ENCODE results near the gene CDK11A. TPM values are rescaled to one million over a fixed set of nuclear protein-coding genes. Genes with fewer than 3 reads are reported as not detected.

Gene CDK11A
- total and polyA plus RNA-seq, 2 of the 8 experiments (the other 6 are each of a cell fraction or from before 2014, with no cell fraction given) = 15.0 to 45.6 TPM

GRCh38 chr1:1680031-1680911, 43.9 kb downstream of the CDK11A start (continued):
- no peak for TF ChIP-seq HDAC2 (IDR thresholded peaks at IDR 0.05; ENCODE audit: borderline replicate concordance in 1 of 2, low read depth in 2 of 2, low read length in 2 of 2)
- TF ChIP-seq RXRA (IDR thresholded peaks at IDR 0.05; ENCODE audit: insufficient read depth, low read depth, low read length) = no peak
- TF ChIP-seq GTF2F1 (IDR thresholded peaks at IDR 0.05; ENCODE audit: borderline replicate concordance, low read depth, low read length) = no peak
- TF ChIP-seq EGR1 (IDR thresholded peaks at IDR 0.05; ENCODE audit: borderline replicate concordance, low read depth, low read length) = no peak
- no peak for TF ChIP-seq EZH2 (IDR thresholded peaks at IDR 0.05; ENCODE audit: low read depth, low read length, severe bottlenecking)
- no peak for TF ChIP-seq JUN (IDR thresholded peaks at IDR 0.05; ENCODE audit: low read depth, low read length)
- no peak for TF ChIP-seq CTBP2 (IDR thresholded peaks at IDR 0.05; ENCODE audit: borderline replicate concordance, insufficient read depth, insufficient read length, low read length)
